ENCODE data around the gene CACNG5.

DNA sequence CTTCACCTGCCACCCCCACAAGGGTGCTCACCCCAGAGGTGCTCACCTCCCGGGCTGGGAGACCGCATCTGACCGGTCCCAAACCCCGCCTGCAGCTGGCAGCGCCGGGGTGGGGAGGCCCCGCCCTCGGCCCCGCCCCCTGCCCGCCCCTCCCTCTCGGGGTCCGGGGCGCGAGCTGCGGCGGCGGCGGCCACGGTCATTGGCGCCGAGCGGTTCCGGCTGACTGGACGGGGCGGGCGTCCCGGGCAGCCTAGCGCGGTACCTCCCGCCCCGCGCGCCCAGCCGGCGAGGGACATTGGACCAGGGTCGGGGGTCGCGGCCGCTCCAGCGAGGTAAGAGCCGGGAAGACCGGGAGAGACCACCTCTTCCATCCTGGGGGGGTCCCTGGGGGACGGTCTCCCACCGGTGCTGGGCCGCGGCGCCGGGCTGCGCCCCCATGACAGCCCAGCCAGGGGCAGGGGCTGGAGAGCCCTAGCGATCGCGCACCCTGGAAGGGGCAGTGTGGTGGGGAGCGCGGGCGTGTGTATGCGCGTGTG lies at the start of gene CACNG5:
- TF ChIP-seq, protein P1, sequence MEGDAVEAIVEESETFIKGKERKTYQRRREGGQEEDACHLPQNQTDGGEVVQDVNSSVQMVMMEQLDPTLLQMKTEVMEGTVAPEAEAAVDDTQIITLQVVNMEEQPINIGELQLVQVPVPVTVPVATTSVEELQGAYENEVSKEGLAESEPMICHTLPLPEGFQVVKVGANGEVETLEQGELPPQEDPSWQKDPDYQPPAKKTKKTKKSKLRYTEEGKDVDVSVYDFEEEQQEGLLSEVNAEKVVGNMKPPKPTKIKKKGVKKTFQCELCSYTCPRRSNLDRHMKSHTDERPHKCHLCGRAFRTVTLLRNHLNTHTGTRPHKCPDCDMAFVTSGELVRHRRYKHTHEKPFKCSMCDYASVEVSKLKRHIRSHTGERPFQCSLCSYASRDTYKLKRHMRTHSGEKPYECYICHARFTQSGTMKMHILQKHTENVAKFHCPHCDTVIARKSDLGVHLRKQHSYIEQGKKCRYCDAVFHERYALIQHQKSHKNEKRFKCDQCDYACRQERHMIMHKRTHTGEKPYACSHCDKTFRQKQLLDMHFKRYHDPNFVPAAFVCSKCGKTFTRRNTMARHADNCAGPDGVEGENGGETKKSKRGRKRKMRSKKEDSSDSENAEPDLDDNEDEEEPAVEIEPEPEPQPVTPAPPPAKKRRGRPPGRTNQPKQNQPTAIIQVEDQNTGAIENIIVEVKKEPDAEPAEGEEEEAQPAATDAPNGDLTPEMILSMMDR (IDR thresholded peaks at IDR 0.05), result no peak
- TF ChIP-seq POLR2A (IDR thresholded peaks at IDR 0.05) (no peak), POLR2AphosphoS5 (IDR thresholded peaks at IDR 0.05) (no peak)
